T1000 (cell line): ENCODE data around the gene SEPTIN10.

Experiments
- DNase-seq: peaks from one replicate; lab custom pipeline; 2025; ENCODE audit warnings: mixed read lengths; lab: John Stamatoyannopoulos, UW

SEPTIN10 gene

GRCh38 chr2:109497911-109498870 lies 115.6 kb downstream of the SEPTIN10 start:
- no peak for DNase-seq

- DNase-seq = no peak
Measured at GRCh38 chr2:109497463-109497862, 116.3 kb downstream of the SEPTIN10 start.

- DNase-seq = no peak
Measured at GRCh38 chr2:109494351-109494750, 119.4 kb downstream of the SEPTIN10 start.

- DNase-seq = no peak
Measured at GRCh38 chr2:109493176-109493935, 120.4 kb downstream of the SEPTIN10 start.
